Activated CD4-positive, alpha-beta T cell treated with anti-CD3 and anti-CD28 coated beads, Interleukin-2, amount 10 ng/mL, durations not matched to agents 7 days and 5 days (primary cell): ENCODE results near the gene STK32B. TPM values are rescaled to one million over a fixed set of nuclear protein-coding genes. Genes with fewer than 3 reads are reported as not detected.

Experiments used
- CTCF ChIA-PET: fragments of 350-600 bp; sonication (Branson Sonifier 250); formaldehyde crosslinking; loops from one replicate; lab custom pipeline; 2021; ENCODE audit warnings: antibody characterized with exemption; lab: Charles Lee
- POLR2A ChIA-PET: fragments of 350-600 bp; sonication (Branson Sonifier 250); formaldehyde crosslinking; loops from one replicate; lab custom pipeline; 2021; ENCODE audit warnings: antibody characterized with exemption; lab: Charles Lee
- DNase-seq: peaks from one replicate; pipeline ENCODE4 v3.0.0-alpha.2; 2020
- H3K27ac Mint-ChIP-seq: one replicate; pipeline ENCODE4 v1.8.0; 2021; ENCODE audit warnings: mild to moderate bottlenecking, moderate library complexity, mixed read lengths
- H3K27me3 Mint-ChIP-seq: one replicate; pipeline ENCODE4 v1.8.0; 2021; ENCODE audit warnings: mixed read lengths
- H3K36me3 Mint-ChIP-seq: one replicate; pipeline ENCODE4 v1.8.0; 2021; ENCODE audit warnings: low read depth, mixed read lengths
- H3K4me1 Mint-ChIP-seq: one replicate; pipeline ENCODE4 v1.8.0; 2021; ENCODE audit warnings: mixed read lengths
- H3K4me3 Mint-ChIP-seq: one replicate; pipeline ENCODE4 v1.8.0; 2021; ENCODE audit warnings: mild to moderate bottlenecking, moderate library complexity, mixed read lengths
- H3K9me3 Mint-ChIP-seq: one replicate; pipeline ENCODE4 v1.8.0; 2021; ENCODE audit warnings: mixed read lengths
- total RNA-seq, 2 experiments: library from RNA; stranded (reverse); gene quantifications; one replicate each; pipeline ENCODE4 v1.2.3, GENCODE V29; 2021

Gene STK32B
- total RNA-seq, 2 experiments from 2014 or later, result not detected

- Mint-ChIP-seq H3K4me3 (no peak overlapping the region), H3K27me3 (no peaks in the 10 kb centered on the region), H3K36me3 (no peaks in the 10 kb centered on the region), H3K9me3 (no peaks in the 10 kb centered on the region), H3K4me1 (no peaks in the 10 kb centered on the region), H3K27ac (no peak overlapping the region)
- POLR2A ChIA-PET, result no interaction called here
- CTCF ChIA-PET, result no interaction called here
- DNase-seq, result no peak
Measured at GRCh38 chr4:5203309-5203992, 152.2 kb downstream of the STK32B start.

- POLR2A ChIA-PET, result no interaction called here
- no peaks in the 10 kb centered on the region for H3K27me3 Mint-ChIP-seq
- H3K36me3 Mint-ChIP-seq, result no peaks in the 10 kb centered on the region
- no peaks in the 10 kb centered on the region for H3K4me1 Mint-ChIP-seq
- CTCF ChIA-PET, result no interaction called here
- no peak overlapping the region for H3K4me3 Mint-ChIP-seq
- no peaks in the 10 kb centered on the region for H3K9me3 Mint-ChIP-seq
- no peak overlapping the region for H3K27ac Mint-ChIP-seq
- no peak for DNase-seq
Measured at GRCh38 chr4:5203993-5204310, 152.7 kb downstream of the STK32B start.

GRCh38 chr4:5204781-5205180 lies 153.5 kb downstream of the STK32B start:
- H3K36me3 Mint-ChIP-seq, result no peaks in the 10 kb centered on the region
- H3K27ac Mint-ChIP-seq, result no peak overlapping the region
- no peaks in the 10 kb centered on the region for H3K9me3 Mint-ChIP-seq
- POLR2A ChIA-PET, result no interaction called here
- CTCF ChIA-PET, result no interaction called here
- H3K27me3 Mint-ChIP-seq, result no peaks in the 10 kb centered on the region
- no peak for DNase-seq
- H3K4me3 Mint-ChIP-seq, result no peak overlapping the region
- H3K4me1 Mint-ChIP-seq, result no peaks in the 10 kb centered on the region

GRCh38 chr4:5206016-5206790 lies 154.9 kb downstream of the STK32B start:
- DNase-seq, result no peak
- CTCF ChIA-PET, result interaction anchor here (0.6 kb wide), 1 partner anchor 651 kb away, joined by 3 read pairs; no protein-coding TSS in a partner anchor
- H3K36me3 Mint-ChIP-seq, result no peaks in the 10 kb centered on the region
- POLR2A ChIA-PET, result no interaction called here
- no peak overlapping the region for H3K4me3 Mint-ChIP-seq
- no peaks in the 10 kb centered on the region for H3K9me3 Mint-ChIP-seq
- no peak overlapping the region for H3K27ac Mint-ChIP-seq
- H3K27me3 Mint-ChIP-seq, result no peaks in the 10 kb centered on the region
- H3K4me1 Mint-ChIP-seq, result no peaks in the 10 kb centered on the region

GRCh38 chr4:5209862-5210261 lies 158.6 kb downstream of the STK32B start:
- POLR2A ChIA-PET, result no interaction called here

GRCh38 chr4:5211282-5211839 lies 160.1 kb downstream of the STK32B start:
- Mint-ChIP-seq H3K9me3 (no peaks in the 10 kb centered on the region), H3K4me3 (no peak overlapping the region), H3K27ac (no peak overlapping the region), H3K36me3 (no peaks in the 10 kb centered on the region), H3K27me3 (no peaks in the 10 kb centered on the region), H3K4me1 (no peaks in the 10 kb centered on the region)
- DNase-seq, result no peak
- ChIA-PET CTCF (no interaction called here), POLR2A (no interaction called here)

More at GRCh38 chr4:5209862-5210261, 158.6 kb downstream of the STK32B start:
- no peak overlapping the region for H3K27ac Mint-ChIP-seq
- no peaks in the 10 kb centered on the region for H3K9me3 Mint-ChIP-seq
- no peaks in the 10 kb centered on the region for H3K4me1 Mint-ChIP-seq
- H3K4me3 Mint-ChIP-seq, result no peak overlapping the region
- CTCF ChIA-PET, result no interaction called here
- H3K36me3 Mint-ChIP-seq, result no peaks in the 10 kb centered on the region
- no peaks in the 10 kb centered on the region for H3K27me3 Mint-ChIP-seq
- no peak for DNase-seq

GRCh38 chr4:5212255-5213013 lies 161.2 kb downstream of the STK32B start:
- Mint-ChIP-seq H3K4me3 (no peak overlapping the region), H3K9me3 (no peaks in the 10 kb centered on the region), H3K4me1 (no peaks in the 10 kb centered on the region), H3K27ac (no peak overlapping the region), H3K27me3 (no peaks in the 10 kb centered on the region), H3K36me3 (no peaks in the 10 kb centered on the region)
- POLR2A ChIA-PET, result no interaction called here
- CTCF ChIA-PET, result no interaction called here
- no peak for DNase-seq

- no peak overlapping the region for H3K27ac Mint-ChIP-seq
- ChIA-PET CTCF (no interaction called here), POLR2A (no interaction called here)
- no peak overlapping the region for H3K4me3 Mint-ChIP-seq
- no peaks in the 10 kb centered on the region for H3K27me3 Mint-ChIP-seq
- H3K4me1 Mint-ChIP-seq, result no peaks in the 10 kb centered on the region
- no peaks in the 10 kb centered on the region for H3K36me3 Mint-ChIP-seq
- H3K9me3 Mint-ChIP-seq, result no peaks in the 10 kb centered on the region
- no peak for DNase-seq
Measured at GRCh38 chr4:5213087-5213595, 161.9 kb downstream of the STK32B start.

- H3K27ac Mint-ChIP-seq, result no peak overlapping the region
- H3K4me3 Mint-ChIP-seq, result no peak overlapping the region
- H3K9me3 Mint-ChIP-seq, result no peaks in the 10 kb centered on the region
- CTCF ChIA-PET, result no interaction called here
- no peaks in the 10 kb centered on the region for H3K4me1 Mint-ChIP-seq
- POLR2A ChIA-PET, result no interaction called here
- no peak for DNase-seq
- H3K27me3 Mint-ChIP-seq, result no peaks in the 10 kb centered on the region
- no peaks in the 10 kb centered on the region for H3K36me3 Mint-ChIP-seq
Measured at GRCh38 chr4:5215321-5215720, 164.0 kb downstream of the STK32B start.

GRCh38 chr4:5217421-5217820 lies 166.1 kb downstream of the STK32B start:
- Mint-ChIP-seq H3K9me3 (peaks cover 13% of the 10 kb centered on the region), H3K27ac (no peak overlapping the region), H3K4me3 (no peak overlapping the region), H3K27me3 (no peaks in the 10 kb centered on the region), H3K4me1 (no peaks in the 10 kb centered on the region), H3K36me3 (no peaks in the 10 kb centered on the region)
- DNase-seq, result no peak
- POLR2A ChIA-PET, result no interaction called here
- CTCF ChIA-PET, result no interaction called here

- no peaks in the 10 kb centered on the region for H3K36me3 Mint-ChIP-seq
- H3K27me3 Mint-ChIP-seq, result no peaks in the 10 kb centered on the region
- no peak overlapping the region for H3K27ac Mint-ChIP-seq
- DNase-seq, result no peak
- no peaks in the 10 kb centered on the region for H3K4me1 Mint-ChIP-seq
- ChIA-PET POLR2A (no interaction called here), CTCF (no interaction called here)
- H3K9me3 Mint-ChIP-seq, result peaks cover 16% of the 10 kb centered on the region
- H3K4me3 Mint-ChIP-seq, result no peak overlapping the region
Measured at GRCh38 chr4:5218376-5219069, 167.2 kb downstream of the STK32B start.

GRCh38 chr4:5220028-5220427 lies 168.7 kb downstream of the STK32B start:
- Mint-ChIP-seq H3K4me3 (no peak overlapping the region), H3K36me3 (no peaks in the 10 kb centered on the region), H3K27ac (no peak overlapping the region), H3K27me3 (no peaks in the 10 kb centered on the region), H3K4me1 (no peaks in the 10 kb centered on the region), H3K9me3 (peaks cover 16% of the 10 kb centered on the region)
- no peak for DNase-seq
- ChIA-PET CTCF (no interaction called here), POLR2A (no interaction called here)
